Right lung (tissue), 5 donors: ENCODE results near the gene TIGAR. TPM values are rescaled to one million over a fixed set of nuclear protein-coding genes. Genes with fewer than 3 reads are reported as not detected.

Experiments
- DNase-seq, 2 donors: peaks; one replicate each; pipeline ENCODE4 v3.0.0-alpha.2; 2013
- polyA plus RNA-seq, 5 donors: library from polyadenylated mRNA; unstranded; fragments of 120-200 nt; gene quantifications; one replicate each; pipeline versions ENCODE4 v1.2.1 to v1.2.3, GENCODE V29; 2013; ENCODE audit warnings: inconsistent platforms in 1 of 5, low replicate concordance in 1 of 5; ENCODE audit not compliant: insufficient read length in 5 of 5, insufficient read depth in 1 of 5

The TIGAR gene
- polyA plus RNA-seq, 5 donors = 2.4 to 13.1 (median 3.2) TPM

DNA sequence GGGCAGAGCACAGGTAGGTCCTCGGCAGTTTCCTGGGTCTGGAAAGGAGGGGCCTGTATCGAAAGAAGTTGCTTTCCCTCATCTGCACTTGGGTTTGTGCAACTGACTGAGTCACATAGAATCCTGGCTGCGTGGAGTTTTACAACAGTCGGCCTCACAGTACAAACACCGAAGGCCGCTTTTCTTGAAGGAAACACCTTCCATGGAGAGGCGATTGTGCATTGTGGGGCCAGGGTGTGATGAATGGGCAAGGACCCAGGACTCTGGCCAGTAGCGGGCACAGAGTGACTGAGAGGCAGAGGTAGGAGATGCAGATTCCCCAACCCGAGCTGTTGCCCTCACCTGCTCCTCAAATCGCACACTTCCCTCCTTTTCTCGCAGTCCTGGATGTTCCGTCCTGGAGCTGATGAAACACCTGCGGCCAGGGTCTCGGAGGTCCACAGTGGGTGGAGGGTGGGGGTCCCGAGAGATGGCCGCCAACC, 39.8 kb upstream of the TIGAR start:
- no peak for DNase-seq

DNA sequence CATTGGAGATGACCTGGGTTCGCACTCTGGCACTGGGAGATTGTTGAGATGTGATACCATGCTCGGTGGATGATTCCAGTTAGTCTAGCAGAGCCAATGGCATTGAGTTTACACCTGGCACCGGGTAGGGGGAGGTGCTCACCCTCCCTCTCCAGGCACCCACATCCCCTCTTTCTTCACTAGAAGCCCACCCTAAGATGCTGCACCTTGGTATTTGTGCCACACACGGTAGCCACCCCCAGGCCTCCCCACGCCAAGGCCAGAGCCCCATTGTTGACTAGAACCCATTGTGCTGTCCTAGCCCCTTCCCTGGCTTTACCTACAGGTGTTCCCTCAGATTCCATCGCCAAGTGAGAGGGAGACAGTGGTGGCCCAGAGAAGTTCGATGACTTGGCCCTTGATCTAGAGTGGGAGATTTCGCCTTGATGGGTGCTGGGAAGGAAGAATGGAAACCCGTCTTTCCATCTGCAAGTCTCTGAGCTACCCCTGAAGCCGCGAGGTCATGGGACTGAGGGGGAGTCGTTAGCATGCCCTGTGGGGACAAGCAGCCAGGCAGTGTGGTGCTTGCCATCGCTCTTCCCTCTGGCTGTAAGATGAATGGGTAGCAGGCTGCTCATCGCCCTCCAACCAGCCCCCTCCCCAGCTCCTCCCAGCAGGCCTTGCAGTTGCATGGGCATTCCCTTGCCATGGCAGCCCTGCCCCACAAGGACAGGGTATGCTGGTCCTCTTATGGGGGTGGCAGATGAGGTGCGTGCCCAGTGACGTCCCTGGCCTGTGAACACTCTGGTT, 38.7 kb upstream of the TIGAR start:
- no peak for DNase-seq

DNA sequence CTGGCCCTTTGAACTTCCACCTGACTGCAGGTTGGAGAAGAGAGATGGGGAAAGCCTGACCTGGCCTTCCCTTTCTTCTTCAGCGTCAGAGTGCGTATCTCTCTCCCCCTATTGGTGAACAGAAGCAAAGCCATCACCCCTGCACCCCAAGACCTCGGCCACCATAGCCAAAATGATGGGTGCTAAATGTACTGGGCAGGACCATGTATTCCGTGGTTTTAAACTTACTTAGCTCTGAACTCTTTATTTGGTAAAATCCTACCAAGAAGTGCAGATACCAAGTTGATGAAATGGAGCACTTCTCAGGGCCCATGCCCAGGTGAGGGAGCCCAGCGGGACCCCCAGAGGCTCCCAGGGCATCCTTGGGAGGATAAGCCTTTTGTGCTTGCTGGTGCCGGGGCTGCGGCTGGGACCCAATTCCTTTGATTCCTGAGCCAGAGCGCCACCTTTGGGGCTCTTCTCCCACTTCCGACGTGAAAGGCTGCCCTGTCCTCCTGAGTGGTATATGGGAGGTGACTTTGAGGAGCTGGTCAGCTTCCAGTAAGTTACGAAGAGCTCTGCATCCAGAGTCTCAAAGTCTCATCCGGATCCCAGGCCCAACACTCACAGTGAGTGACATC, 38.0 kb upstream of the TIGAR start:
- no peak for DNase-seq

- no peak for DNase-seq
Measured at GRCh38 chr12:4283512-4284255, 37.3 kb upstream of the TIGAR start.

DNA sequence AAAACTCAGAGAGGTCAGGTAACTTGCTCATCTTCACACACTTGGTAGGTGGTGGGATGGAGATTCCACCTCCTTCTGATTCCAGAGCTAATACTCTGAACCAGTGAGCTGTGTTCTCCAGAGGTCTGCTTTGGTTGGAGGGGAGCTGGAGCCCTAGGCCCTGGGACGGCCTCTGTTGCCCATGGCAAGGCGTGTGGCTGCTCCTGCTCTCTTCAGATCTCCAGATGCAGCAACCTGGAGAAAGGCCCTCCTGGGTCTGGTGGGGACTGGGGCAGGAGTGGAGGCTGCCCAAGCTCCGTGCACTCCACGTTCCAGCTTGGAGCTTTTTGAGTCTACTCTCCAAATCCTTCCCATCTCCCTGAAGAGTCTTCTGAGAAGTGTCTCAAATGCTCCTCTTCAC, 36.7 kb upstream of the TIGAR start:
- DNase-seq = no peak

DNA sequence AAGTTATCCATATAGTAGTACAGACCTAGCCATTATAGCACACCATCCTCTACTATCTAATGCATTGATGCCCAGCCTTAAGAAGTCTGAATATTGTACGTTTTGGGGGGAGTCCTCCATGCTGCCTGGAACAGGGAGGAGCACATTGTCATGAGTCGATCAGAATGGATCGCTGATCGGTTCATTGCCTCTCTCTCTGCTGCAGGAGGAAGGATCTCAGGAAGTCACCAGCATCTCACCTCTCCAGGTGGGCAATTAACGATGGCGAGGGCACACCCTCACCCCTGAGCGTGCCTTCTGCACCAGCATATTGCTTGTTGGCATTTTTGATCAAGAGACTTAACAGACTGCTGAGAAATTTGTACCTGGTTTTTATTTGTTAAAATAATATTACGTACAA, 35.9 kb upstream of the TIGAR start:
- no peak for DNase-seq

DNA sequence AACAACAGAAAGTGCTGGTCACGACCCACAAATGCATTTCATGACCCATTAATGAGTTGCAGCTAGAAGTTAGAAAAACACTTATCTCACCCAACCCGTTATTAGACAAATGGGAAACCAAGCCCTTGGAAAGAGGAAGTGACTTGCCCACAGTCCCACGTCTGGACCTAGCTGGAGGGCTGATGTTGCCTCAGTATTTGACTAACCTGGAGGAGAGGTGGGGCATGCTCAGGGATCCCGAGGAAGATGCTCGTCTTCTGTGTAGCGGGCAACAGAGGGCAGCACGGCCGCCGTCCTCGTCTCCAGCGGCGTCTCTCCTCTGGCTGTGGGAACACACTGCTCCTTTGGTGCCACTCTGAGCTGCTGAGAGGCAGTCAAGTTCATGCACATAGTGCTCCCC, 34.8 kb upstream of the TIGAR start:
- DNase-seq = no peak

DNA sequence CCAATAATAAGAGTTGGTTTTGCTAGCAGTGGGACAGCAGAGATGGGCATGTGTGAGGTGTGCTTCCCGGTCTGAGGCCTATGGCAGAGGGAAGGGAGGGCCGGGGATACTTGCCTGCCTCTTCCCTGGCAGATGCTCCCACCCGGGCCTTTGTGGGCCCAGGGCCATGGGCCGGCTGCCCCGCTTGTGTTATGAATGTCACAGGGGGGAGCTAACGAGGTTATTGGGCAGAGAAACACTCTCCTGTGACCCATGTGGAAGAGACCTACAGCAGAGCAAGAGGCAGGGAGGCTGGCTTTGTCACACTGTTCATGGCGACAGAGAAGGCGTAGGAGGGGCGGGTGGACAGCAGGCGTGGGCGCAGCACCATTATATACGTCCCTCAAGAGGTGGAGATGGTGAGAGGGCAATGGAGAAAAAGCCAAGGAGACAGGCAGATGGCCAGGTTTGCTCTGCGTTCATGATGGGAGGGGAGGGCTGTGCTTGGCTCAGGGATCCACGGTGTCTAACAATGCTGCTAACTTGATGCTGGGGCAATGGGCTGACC, 34.2 kb upstream of the TIGAR start:
- no peak for DNase-seq

- DNase-seq = no peak
Measured at GRCh38 chr12:4287325-4288211, 33.4 kb upstream of the TIGAR start.

GRCh38 chr12:4288296-4289131, 32.5 kb upstream of the TIGAR start:
- DNase-seq = no peak

DNA sequence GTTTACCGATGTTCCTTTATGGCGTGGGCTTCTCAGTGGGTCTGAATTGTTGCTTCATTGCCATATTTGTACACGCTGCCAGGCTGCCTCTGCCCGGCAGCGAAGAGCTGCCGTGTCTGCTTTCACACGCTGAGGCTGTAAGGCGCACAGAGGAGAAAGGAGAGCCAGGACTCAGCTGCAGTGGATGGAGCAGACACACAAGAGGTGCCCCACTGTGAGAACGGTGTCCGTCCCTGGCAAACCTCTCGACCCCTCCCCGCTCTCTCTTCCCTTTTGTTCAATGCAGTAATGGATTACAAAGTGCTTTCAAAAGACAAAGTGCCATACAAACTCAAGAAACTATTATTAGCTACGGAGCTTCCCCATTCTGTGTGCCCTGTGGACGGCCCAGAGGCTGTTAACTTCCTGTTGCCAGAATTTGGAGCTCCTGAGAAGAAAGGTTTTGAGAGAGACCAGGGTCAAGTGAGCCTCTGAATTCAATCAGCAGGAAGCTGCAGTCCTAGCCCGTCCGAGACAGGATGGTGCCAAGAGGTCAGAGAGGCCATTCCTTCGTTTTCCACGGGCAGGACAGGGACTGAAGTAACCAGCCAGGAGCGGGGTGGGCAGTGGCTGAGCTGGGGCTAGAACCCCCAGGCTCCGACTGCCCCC, 31.7 kb upstream of the TIGAR start:
- DNase-seq = no peak

DNA sequence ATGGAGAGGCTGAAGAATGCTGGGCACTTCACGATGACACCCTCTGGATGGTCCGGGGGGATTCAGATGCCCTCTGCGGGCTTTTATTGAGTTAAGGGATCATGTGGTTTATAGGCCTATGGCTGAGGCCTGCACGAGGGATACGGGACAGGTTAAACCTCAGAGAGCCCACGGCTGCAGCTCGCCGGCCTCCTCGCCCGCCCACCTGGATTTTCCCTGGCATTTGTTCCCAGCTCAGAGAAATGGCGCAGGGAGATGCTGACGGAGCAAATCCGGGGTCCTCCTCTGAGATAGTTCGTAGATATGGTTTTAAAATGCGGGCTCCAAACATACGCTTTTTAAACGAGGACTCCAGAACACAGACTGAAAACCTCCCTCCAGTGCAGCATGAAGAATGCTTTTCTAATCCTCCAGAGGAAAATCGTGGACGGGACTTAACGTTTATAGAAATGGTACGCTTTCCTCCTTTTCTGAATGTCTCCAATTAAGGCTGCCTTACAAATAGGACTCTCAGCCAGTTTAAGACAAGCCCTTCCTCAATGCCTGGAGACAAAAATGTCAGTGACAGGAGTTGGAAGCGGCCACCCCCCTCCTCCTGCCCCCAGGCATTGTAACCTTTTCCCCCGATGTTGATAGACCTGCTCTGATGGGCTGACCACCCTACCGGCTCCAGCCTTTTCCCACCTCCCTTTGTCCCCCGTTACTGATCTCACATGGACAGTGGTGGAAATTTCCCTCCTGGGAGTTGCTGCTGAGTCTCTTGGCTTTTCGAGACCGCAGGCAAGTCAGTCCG, 30.8 kb upstream of the TIGAR start:
- no peak for DNase-seq

GRCh38 chr12:4292341-4293073, 28.5 kb upstream of the TIGAR start:
- DNase-seq = no peak

GRCh38 chr12:4293299-4293965, 27.6 kb upstream of the TIGAR start:
- DNase-seq = no peak

DNA sequence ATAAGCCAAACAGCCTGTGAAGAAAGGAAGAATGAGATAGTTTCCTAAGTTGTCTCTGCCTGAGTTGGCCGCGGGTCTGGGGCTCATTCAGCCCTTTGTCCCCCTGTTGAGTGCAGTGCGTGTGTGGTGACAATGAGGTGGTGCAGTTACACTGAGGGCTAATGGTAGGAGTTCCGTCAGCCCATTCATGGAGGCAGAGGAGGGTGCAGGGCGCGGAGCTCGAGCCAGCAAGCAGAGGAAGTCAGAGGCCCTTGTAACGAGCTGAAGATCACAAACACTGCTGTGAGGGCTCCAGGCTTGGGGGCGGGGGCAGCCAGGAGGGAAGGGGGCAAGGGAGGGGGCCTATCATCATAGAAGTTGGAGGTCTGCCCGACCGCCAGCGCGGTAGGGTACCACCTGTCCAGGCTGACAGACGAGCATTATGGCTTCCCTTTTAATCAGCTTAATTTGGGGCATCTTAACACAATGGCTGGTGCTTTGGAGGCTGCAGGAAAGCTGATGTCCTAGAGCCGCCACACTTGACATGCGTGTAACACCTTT, 27.0 kb upstream of the TIGAR start:
- no peak for DNase-seq

GRCh38 chr12:4296751-4297150, 24.3 kb upstream of the TIGAR start:
- no peak for DNase-seq

GRCh38 chr12:4297617-4298016, 23.4 kb upstream of the TIGAR start:
- no peak for DNase-seq
